GM10847 (cell line): ENCODE results near the gene PANX2.

Source experiments
- POLR2A ChIP-seq: IDR thresholded peaks from 2 replicates; pipeline ENCODE4 v1.6.1; 2011; ENCODE audit not compliant: insufficient read length; ENCODE audit errors: extremely low read depth

Gene PANX2

GRCh38 chr22:50207383-50208140 is 37.0 kb downstream of the PANX2 start:
- TF ChIP-seq POLR2A: no peak

GRCh38 chr22:50208430-50208938 is 38.0 kb downstream of the PANX2 start:
- TF ChIP-seq POLR2A: no peak

GRCh38 chr22:50208939-50209892 is 38.7 kb downstream of the PANX2 start:
- TF ChIP-seq POLR2A: no peak

- TF ChIP-seq POLR2A: no peak
Measured at GRCh38 chr22:50209893-50210292, 39.4 kb downstream of the PANX2 start.

- no peak for TF ChIP-seq POLR2A
Measured at GRCh38 chr22:50210378-50211139, 40.0 kb downstream of the PANX2 start.

- TF ChIP-seq POLR2A: no peak
Measured at GRCh38 chr22:50211147-50211546, 40.6 kb downstream of the PANX2 start.

- no peak for TF ChIP-seq POLR2A
Measured at GRCh38 chr22:50213263-50213662, 42.7 kb downstream of the PANX2 start.

- no peak for TF ChIP-seq POLR2A
Measured at GRCh38 chr22:50215297-50216054, 44.9 kb downstream of the PANX2 start.

GRCh38 chr22:50216055-50216683 is 45.6 kb downstream of the PANX2 start:
- no peak for TF ChIP-seq POLR2A

- no peak for TF ChIP-seq POLR2A
Measured at GRCh38 chr22:50216684-50217520, 46.4 kb downstream of the PANX2 start.

GRCh38 chr22:50217543-50218152 is 47.1 kb downstream of the PANX2 start:
- no peak for TF ChIP-seq POLR2A

GRCh38 chr22:50218153-50218995 is 47.8 kb downstream of the PANX2 start:
- TF ChIP-seq POLR2A: no peak
